ENCODE results near the gene RASSF5. TPM values are rescaled to one million over a fixed set of nuclear protein-coding genes. Genes with fewer than 3 reads are reported as not detected.

Gene RASSF5
- polyA plus RNA-seq, 1 donor (not counting 4 experiments of a cell fraction or from before 2014, with no cell fraction given), result 2.4 TPM

GRCh38 chr1:206491616-206492015, 15.7 kb upstream of the RASSF5 start:
- no peaks in the 10 kb centered on the region for H3K4me1 ChIP-seq (ENCODE audit: control insufficient read depth, extremely low read depth, insufficient read depth, low read length)
- dilution Hi-C loops (cut with MboI; ENCODE audit: extremely low pct_ligation_motif_present, low sequenced_read_pairs), result no loop called here
- H3K9ac ChIP-seq (ENCODE audit: control insufficient read depth, extremely low read depth, insufficient read depth, low read length), result no peak overlapping the region
- H3K4me3 ChIP-seq (ENCODE audit: control insufficient read depth in 2 of 3, extremely low read depth in 1 of 3, insufficient read depth in 2 of 3, low read depth in 1 of 3, low read length in 3 of 3), result no peak overlapping the region
- FAIRE-seq, result no peak
- H3K27ac ChIP-seq (ENCODE audit: control insufficient read depth, insufficient read depth, low read length), result no peak overlapping the region
- no peak overlapping the region for H2AFZ ChIP-seq (ENCODE audit: control insufficient read depth, low read length)
- no peak for DNase-seq (ENCODE audit: low read depth, low spot score)
- no peaks in the 10 kb centered on the region for H3K9me3 ChIP-seq (ENCODE audit: control insufficient read depth, low read depth, low read length)
- H3K27me3 ChIP-seq (ENCODE audit: control insufficient read depth, extremely low read depth, insufficient read depth, low read length), result no peaks in the 10 kb centered on the region
- H4K20me1 ChIP-seq (ENCODE audit: control insufficient read depth, extremely low read depth, insufficient read depth, low read length), result no peaks in the 10 kb centered on the region
- no peaks in the 10 kb centered on the region for H3K79me2 ChIP-seq (ENCODE audit: control insufficient read depth, insufficient read depth, low read length)
- H3K4me2 ChIP-seq (ENCODE audit: control insufficient read depth, extremely low read depth, insufficient read depth, low read depth, low read length), result no peak overlapping the region
- H3K9me1 ChIP-seq (ENCODE audit: control insufficient read depth, extremely low read depth, insufficient read depth, low read length), result no peaks in the 10 kb centered on the region
- H3K36me3 ChIP-seq (ENCODE audit: control insufficient read depth in 2 of 2, extremely low read depth in 1 of 2, insufficient read depth in 2 of 2, low read length in 2 of 2), result peaks cover 2 to 21% of the 10 kb centered on the region in 2 experiments
- no peak for TF ChIP-seq EZH2 (IDR thresholded peaks at IDR 0.05; ENCODE audit: low read length)
- no peak for TF ChIP-seq CTCF (optimal IDR thresholded peaks at IDR 0.05 in 1 of 3, IDR thresholded peaks at IDR 0.05 in 1 of 3, conservative IDR thresholded peaks at IDR 0.05 in 1 of 3; ENCODE audit: extremely low read depth in 1 of 3, insufficient read depth in 2 of 3, low read length in 3 of 3)

GRCh38 chr1:206492589-206492988, 14.7 kb upstream of the RASSF5 start:
- Histone ChIP-seq H3K9me3 (ENCODE audit: control insufficient read depth, low read depth, low read length) (no peaks in the 10 kb centered on the region), H3K79me2 (ENCODE audit: control insufficient read depth, insufficient read depth, low read length) (no peaks in the 10 kb centered on the region), H3K4me2 (ENCODE audit: control insufficient read depth, extremely low read depth, insufficient read depth, low read depth, low read length) (no peak overlapping the region), H3K27ac (ENCODE audit: control insufficient read depth, insufficient read depth, low read length) (no peak overlapping the region), H3K27me3 (ENCODE audit: control insufficient read depth, extremely low read depth, insufficient read depth, low read length) (no peaks in the 10 kb centered on the region), H3K4me3 (ENCODE audit: control insufficient read depth in 2 of 3, extremely low read depth in 1 of 3, insufficient read depth in 2 of 3, low read depth in 1 of 3, low read length in 3 of 3) (no peak overlapping the region), H3K9ac (ENCODE audit: control insufficient read depth, extremely low read depth, insufficient read depth, low read length) (no peak overlapping the region), H3K9me1 (ENCODE audit: control insufficient read depth, extremely low read depth, insufficient read depth, low read length) (no peaks in the 10 kb centered on the region), H4K20me1 (ENCODE audit: control insufficient read depth, extremely low read depth, insufficient read depth, low read length) (no peaks in the 10 kb centered on the region), H2AFZ (ENCODE audit: control insufficient read depth, low read length) (no peak overlapping the region), H3K36me3 (ENCODE audit: control insufficient read depth in 2 of 2, extremely low read depth in 1 of 2, insufficient read depth in 2 of 2, low read length in 2 of 2) (peaks cover 5 to 24% of the 10 kb centered on the region in 2 experiments), H3K4me1 (ENCODE audit: control insufficient read depth, extremely low read depth, insufficient read depth, low read length) (no peaks in the 10 kb centered on the region)
- dilution Hi-C loops (cut with MboI; ENCODE audit: extremely low pct_ligation_motif_present, low sequenced_read_pairs), result no loop called here
- DNase-seq (ENCODE audit: low read depth, low spot score) (no peak), FAIRE-seq (no peak)
- TF ChIP-seq CTCF (optimal IDR thresholded peaks at IDR 0.05 in 1 of 3, IDR thresholded peaks at IDR 0.05 in 1 of 3, conservative IDR thresholded peaks at IDR 0.05 in 1 of 3; ENCODE audit: extremely low read depth in 1 of 3, insufficient read depth in 2 of 3, low read length in 3 of 3) (no peak), EZH2 (IDR thresholded peaks at IDR 0.05; ENCODE audit: low read length) (no peak)

Measured in keratinocyte (primary cell).